GM18868 (cell line): ENCODE data around the gene CSPG4.
"Not testable (repeated sequence)": the region's sequence is repeated elsewhere in the genome, so short reads cannot be mapped to it uniquely, and the experiment has no call there.

ENCODE experiments used
- ATAC-seq: cut with Tn5 transposase; IDR thresholded peaks from one replicate; pipeline ENCODE4 v1.9.1; 2021; ENCODE audit warnings: mild to moderate bottlenecking, moderate library complexity; ENCODE audit not compliant: unreplicated experiment

Gene CSPG4

DNA sequence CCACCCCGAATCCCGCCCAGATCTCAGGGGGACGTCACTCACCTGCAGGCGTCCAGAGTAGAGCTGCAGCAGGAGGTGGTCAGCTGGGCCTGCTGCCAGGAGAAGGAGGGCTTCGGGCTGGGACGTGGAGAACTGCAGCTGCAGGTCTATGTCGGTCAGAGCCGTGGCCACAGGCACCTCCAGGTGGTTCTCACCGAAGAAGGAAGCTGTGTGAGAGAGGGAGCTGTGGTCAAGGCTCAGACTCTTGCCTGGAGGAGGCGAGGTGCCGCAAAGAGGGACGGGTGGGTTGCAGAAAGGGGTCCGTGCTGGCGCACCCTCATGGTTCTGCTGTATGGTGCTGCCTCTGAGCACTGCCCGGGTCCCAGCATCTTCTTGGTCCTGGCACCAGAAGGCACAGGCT, 19.6 kb downstream of the CSPG4 start:
- ATAC-seq = not testable (repeated sequence)

DNA sequence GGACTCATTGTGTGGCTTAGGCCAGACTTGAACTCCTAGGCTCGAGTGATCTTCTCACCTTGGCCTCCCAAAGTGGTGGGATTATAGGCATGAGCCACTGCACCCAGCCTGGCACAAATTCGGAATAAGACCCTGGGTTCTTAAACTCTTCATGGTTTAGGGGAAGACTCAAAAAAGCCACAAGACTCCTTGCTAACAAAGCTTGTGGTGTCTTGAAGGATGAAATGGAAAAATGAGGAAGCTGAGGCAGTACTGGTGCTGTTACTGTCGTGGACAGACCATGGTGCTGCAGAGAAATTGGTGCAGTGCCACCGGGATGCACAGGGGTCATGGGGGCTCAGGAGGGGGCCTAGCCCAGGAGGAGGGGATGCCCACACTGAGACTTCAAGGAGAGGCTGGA, 20.3 kb downstream of the CSPG4 start:
- ATAC-seq = not testable (repeated sequence)

- not testable (repeated sequence) for ATAC-seq
Observed at GRCh38 chr15:75689429-75689828, 23.2 kb downstream of the CSPG4 start.

DNA sequence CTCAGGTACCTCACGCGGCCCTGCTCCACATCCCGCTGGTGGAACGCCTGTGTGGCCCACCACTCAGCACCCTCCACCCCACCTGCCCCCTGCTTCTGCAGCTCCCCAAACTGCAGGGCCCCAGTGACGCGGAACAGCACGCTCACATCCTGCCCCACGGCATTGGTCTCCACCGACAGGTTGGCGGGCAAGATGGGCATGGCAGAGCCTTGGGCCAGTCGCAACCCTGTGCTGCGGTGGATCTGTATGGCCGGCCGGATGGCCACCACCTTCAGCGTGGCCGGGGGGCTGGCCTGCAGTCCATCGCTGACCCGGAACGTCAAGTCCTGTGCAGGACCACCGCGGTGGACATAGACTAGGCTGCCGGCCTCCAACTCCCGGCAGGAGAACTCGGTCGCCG, 23.8 kb downstream of the CSPG4 start:
- ATAC-seq = no peak

- no peak for ATAC-seq
Observed at GRCh38 chr15:75688278-75688557, 24.4 kb downstream of the CSPG4 start.

DNA sequence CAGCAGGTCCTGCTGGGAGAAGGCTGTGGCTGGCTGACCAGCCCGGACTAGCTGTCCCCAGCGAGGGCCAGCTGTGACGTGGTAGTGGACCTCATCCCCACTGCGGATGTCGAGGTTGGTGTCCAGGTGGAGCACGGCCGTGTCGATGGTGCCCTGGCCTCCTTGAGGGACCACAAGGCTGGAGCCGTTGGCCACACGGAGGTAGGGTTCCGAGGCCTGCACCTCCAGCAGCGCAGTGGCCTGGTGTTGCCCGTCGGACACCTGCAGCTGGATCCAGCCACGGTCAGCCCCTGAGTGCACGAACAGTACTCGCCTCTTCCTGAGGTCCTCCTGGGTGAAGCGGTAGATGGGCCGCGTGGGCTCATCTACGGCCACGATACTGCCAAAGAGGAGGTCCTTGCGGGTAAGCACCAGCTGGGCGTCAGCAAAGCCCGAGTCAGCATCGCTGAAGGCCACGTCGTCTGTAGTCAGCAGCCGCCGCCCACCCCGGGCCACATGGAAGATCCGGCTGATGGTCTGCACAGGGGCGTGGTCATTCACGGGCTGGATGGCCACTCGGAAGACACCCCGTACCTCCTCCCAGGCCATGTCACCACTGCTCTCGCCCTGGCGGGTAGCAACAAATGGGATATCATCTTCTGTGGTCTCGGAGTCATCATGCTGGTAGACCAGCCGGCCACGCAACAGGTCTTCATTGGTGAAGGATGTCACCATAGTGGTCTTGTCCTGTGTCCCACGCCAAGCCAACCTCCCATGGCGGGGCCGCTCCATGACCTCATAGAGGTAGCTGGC, 25.0 kb downstream of the CSPG4 start:
- ATAC-seq = no peak

- ATAC-seq = peak; percentile 56
Observed at GRCh38 chr15:75686212-75686642, 26.4 kb downstream of the CSPG4 start.

DNA sequence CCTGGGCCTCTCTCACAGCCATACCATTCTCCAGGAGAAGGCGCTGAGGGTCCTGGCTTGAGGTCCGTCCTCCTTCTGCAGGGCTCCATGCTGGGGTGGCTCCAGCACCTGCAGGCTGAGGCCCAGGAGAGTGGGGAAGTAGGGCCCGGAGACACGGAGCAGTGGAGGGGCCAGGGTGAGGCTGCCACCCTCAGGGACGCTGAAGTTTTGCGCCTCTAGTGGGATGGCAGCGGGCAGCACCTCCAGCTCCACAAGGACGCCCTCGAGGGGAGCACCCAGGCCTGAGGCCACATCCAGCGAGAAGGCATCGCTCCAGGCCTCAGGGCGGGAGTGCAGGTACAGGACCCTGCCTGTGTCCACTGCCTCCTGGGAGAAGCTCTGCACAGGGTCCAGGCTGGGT, 27.5 kb downstream of the CSPG4 start:
- ATAC-seq = no peak

GRCh38 chr15:75684648-75685047, 28.0 kb downstream of the CSPG4 start:
- ATAC-seq = no peak

- ATAC-seq = peak; percentile 53
Observed at GRCh38 chr15:75683646-75684312, 28.9 kb downstream of the CSPG4 start.

- ATAC-seq = no peak
Observed at GRCh38 chr15:75682181-75683135, 30.2 kb downstream of the CSPG4 start.

DNA sequence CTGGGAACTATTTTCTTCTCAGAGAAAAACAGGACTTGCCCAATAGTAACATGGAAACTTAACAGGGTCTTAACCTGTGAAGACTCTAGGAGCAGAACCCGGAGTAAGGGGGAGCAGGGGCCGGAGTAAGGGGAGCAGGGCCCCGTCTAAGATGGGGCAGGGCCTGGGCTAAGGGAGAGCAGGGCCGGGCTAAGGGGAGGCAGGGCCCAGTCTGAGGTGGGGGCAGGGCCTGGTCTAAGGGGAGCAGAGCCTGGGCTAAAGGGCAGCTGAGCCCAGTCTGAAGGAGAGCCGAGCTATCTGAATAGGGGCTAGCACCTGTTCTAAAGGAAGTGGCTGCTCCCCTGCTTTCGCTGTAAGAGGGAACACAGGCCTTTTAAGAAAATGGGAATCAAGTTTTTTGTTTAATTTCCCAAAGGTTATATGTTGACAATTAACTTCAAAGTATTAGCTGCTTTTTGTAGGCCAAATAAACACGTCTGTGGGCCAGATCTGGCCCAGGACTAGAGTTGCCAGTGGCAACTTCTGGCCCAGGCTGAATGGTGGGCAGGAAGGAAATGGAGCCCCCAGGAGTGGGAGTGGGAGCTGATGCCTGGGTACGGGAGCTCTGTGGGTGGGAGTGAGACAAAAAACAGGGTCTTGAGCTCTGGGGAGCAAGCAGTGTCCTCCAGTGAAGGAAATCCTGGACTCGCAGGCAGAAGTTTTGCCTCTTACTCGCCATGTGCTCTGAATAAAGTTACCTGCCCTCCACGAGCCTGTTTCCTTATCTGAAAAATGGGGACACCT, 32.5 kb downstream of the CSPG4 start:
- no peak for ATAC-seq

- not testable (repeated sequence) for ATAC-seq
Observed at GRCh38 chr15:75678324-75678690, 34.3 kb downstream of the CSPG4 start.

- ATAC-seq = no peak
Observed at GRCh38 chr15:75677465-75678323, 35.0 kb downstream of the CSPG4 start.

GRCh38 chr15:75676688-75677464, 35.8 kb downstream of the CSPG4 start:
- ATAC-seq = no peak

DNA sequence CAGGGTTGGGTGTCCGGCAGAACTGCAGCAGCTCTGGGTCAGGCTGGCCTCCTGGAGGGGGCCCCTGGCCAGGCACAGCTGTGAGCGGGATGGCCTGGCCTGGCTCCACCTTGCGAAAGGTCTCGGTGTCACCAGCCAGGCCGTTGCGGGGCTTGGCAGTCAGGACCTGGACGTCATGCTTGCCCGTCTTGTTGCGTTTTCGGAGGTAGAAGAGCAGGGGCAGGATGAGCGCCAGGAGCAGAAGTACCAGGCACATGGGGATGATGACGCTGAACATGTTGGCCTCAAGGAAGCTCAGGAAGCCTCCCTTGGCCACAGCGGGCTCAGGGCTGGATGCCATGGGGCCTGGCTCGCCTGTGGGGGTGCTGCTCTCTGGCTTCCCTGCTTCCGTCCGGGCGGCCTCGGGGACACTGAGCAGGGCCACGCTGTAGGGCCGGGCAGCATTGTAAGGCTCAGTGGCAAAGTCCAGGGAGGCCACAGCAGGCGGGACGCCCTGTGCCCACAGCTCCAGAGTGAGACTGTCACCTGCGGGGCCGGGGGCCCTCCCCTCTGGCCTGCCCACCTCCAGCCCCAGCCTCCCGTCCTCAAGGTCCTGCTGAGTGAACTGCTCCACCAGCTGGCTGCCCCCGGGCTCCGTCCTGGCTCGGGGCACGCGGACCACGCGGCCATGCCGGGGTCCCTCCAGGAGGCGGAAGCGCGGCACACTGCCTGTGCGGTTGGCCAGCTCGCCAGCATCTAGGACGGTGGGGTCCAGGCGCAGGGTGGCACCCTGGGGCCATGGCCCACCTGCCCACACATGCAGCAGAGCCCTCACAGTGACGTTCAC, 36.9 kb downstream of the CSPG4 start:
- no peak for ATAC-seq

DNA sequence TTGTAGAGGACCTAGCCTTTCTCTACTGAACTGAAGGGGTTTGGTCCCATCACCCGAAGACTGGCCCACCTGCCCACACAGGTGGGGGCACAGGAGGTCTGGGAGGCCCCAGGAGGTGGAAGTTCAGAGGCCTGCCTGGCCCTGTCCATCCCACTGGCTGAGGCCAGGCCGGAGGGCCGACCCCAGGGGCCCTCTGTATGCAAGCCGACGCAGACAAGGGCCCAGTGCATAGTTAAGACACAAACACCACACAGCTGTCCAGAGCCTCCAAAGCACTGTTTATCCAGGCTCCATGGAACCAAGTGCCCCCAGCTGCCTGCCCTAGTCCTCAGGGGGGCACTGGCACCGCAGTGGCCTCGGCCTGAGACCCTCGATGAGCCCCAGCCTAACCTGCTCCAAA, 38.3 kb downstream of the CSPG4 start:
- no peak for ATAC-seq
